OCI-LY3 (cell line): ENCODE data around the gene FCMR.

Source experiments
- CTCF ChIP-seq: fragments of 200-600, 300-600 bp; sonication (generic); IDR thresholded peaks from 2 replicates; pipeline ENCODE4 v1.5.1; 2014; ENCODE audit warnings: antibody characterized with exemption, low read length, low read depth
- EZH2phosphoT487 ChIP-seq: fragments of 200-600 bp; shearing (Covaris generic); IDR thresholded peaks from 2 replicates; pipeline ENCODE4 v1.6.1; 2018; ENCODE audit warnings: antibody characterized with exemption, mixed run types, low read depth

GRCh38 chr1:206880314-206880713 is 41.4 kb downstream of the FCMR start:
- TF ChIP-seq CTCF (no peak), EZH2phosphoT487 (no peak)
